Measurements from ENCODE around the gene CETP. TPM values are rescaled to one million over a fixed set of nuclear protein-coding genes. Genes with fewer than 3 reads are reported as not detected.

The CETP gene
- total and polyA plus RNA-seq, 5 experiments from 2014 or later = 0.20 to 0.27 (median 0.21) TPM; not detected in 2

- Mint-ChIP-seq H3K36me3 (peaks cover 0 to 13% (median 10%) of the 10 kb centered on the region in 3 donors), H3K4me1 (peaks cover 48 to 98% (median 91%) of the 10 kb centered on the region in 4 donors), H3K27me3 (no peaks in the 10 kb centered on the region), H3K4me3 (peak overlapping the region in 2 of 10 donors; percentile 14 to 19), H3K9me3 (no peaks in the 10 kb centered on the region), H3K27ac (peak overlapping the region; percentile 10 to 89 (median 52))
- DNase-seq = no peak
- no peak for ATAC-seq
- POLR2A ChIA-PET = interaction anchor here (0.6 to 15.9 kb wide), 10 partner anchors 7 to 314 kb away, joined by 3 to 231 read pairs (median 3); partner anchors contain the start of gene NLRC5
Observed at GRCh38 chr16:56977823-56978430, 16.2 kb downstream of the CETP start.

- Mint-ChIP-seq H3K9me3 (no peaks in the 10 kb centered on the region), H3K4me3 (peak overlapping the region in 9 of 10 donors; percentile 2 to 100 (median 50)), H3K27ac (peak overlapping the region; percentile 81 to 98 (median 90)), H3K36me3 (peaks cover 0 to 21% (median 10%) of the 10 kb centered on the region in 3 donors), H3K27me3 (no peaks in the 10 kb centered on the region), H3K4me1 (peaks cover 53 to 98% (median 92%) of the 10 kb centered on the region in 4 donors)
- POLR2A ChIA-PET = interaction anchor here (1.1 to 13.7 kb wide), 6 partner anchors 8 to 61 kb away, joined by 3 to 231 read pairs (median 6); partner anchors contain the start of genes HERPUD1 and NLRC5
- DNase-seq = no peak
- ATAC-seq = no peak
Observed at GRCh38 chr16:56980201-56980535, 18.4 kb downstream of the CETP start.

GRCh38 chr16:56980792-56981724 is 19.3 kb downstream of the CETP start:
- Mint-ChIP-seq H3K4me1 (peaks cover 52 to 98% (median 92%) of the 10 kb centered on the region in 4 donors), H3K27ac (peak overlapping the region; percentile 81 to 98 (median 93)), H3K27me3 (no peaks in the 10 kb centered on the region), H3K4me3 (peak overlapping the region in 9 of 10 donors; percentile 32 to 100 (median 64)), H3K9me3 (no peaks in the 10 kb centered on the region), H3K36me3 (peaks cover 0 to 21% (median 12%) of the 10 kb centered on the region in 3 donors)
- POLR2A ChIA-PET = interaction anchor here (0.6 to 13.7 kb wide), 10 partner anchors 9 to 60 kb away, joined by 3 to 231 read pairs (median 4); partner anchors contain the start of genes HERPUD1 and NLRC5
- ATAC-seq (peak; percentile 46 to 47), DNase-seq (no peak)

- no peaks in the 10 kb centered on the region for H3K9me3 Mint-ChIP-seq
Observed at GRCh38 chr16:56981729-56982271, 20.1 kb downstream of the CETP start.

GRCh38 chr16:56982695-56983094 is 20.9 kb downstream of the CETP start:
- no peaks in the 10 kb centered on the region for H3K9me3 Mint-ChIP-seq
- POLR2A ChIA-PET = interaction anchor here (0.8 to 13.7 kb wide), 9 partner anchors 11 to 63 kb away, joined by 3 to 231 read pairs (median 14); no protein-coding TSS in a partner anchor
- ATAC-seq (no peak), DNase-seq (no peak)
- peak overlapping the region; percentile 72 to 98 (median 94) for H3K27ac Mint-ChIP-seq
- no peaks in the 10 kb centered on the region for H3K27me3 Mint-ChIP-seq
- H3K36me3 Mint-ChIP-seq = peaks cover 0 to 23% (median 12%) of the 10 kb centered on the region in 3 donors
- H3K4me3 Mint-ChIP-seq = peak overlapping the region in 9 of 10 donors; percentile 29 to 100 (median 70)
- H3K4me1 Mint-ChIP-seq = peaks cover 50 to 98% (median 95%) of the 10 kb centered on the region in 4 donors

More at GRCh38 chr16:56981729-56982271, 20.1 kb downstream of the CETP start:
- ATAC-seq = no peak
- Mint-ChIP-seq H3K4me3 (peak overlapping the region in 6 of 10 donors; percentile 4 to 100 (median 46)), H3K4me1 (peaks cover 50 to 98% (median 92%) of the 10 kb centered on the region in 4 donors), H3K27ac (peak overlapping the region; percentile 77 to 98 (median 93)), H3K27me3 (no peaks in the 10 kb centered on the region), H3K36me3 (peaks cover 0 to 23% (median 12%) of the 10 kb centered on the region in 3 donors)
- POLR2A ChIA-PET = interaction anchor here (0.6 to 13.7 kb wide), 10 partner anchors 8 to 57 kb away, joined by 3 to 231 read pairs (median 6); partner anchors contain the start of gene NLRC5
- DNase-seq = no peak

- POLR2A ChIA-PET = interaction anchor here (0.7 to 13.7 kb wide), 10 partner anchors 10 to 203 kb away, joined by 3 to 231 read pairs (median 10); partner anchors contain the start of genes PSME3IP1 and RSPRY1
- H3K27me3 Mint-ChIP-seq = no peaks in the 10 kb centered on the region
- H3K36me3 Mint-ChIP-seq = peaks cover 0 to 26% (median 12%) of the 10 kb centered on the region in 3 donors
- peaks cover 55 to 98% (median 95%) of the 10 kb centered on the region in 4 donors for H3K4me1 Mint-ChIP-seq
- peak overlapping the region in 7 of 10 donors; percentile 29 to 100 (median 76) for H3K4me3 Mint-ChIP-seq
- peak overlapping the region; percentile 73 to 98 (median 97) for H3K27ac Mint-ChIP-seq
- DNase-seq (no peak), ATAC-seq (no peak)
- H3K9me3 Mint-ChIP-seq = no peaks in the 10 kb centered on the region
Observed at GRCh38 chr16:56983211-56983751, 21.5 kb downstream of the CETP start.

- Mint-ChIP-seq H3K27me3 (no peaks in the 10 kb centered on the region), H3K4me1 (peaks cover 57 to 98% (median 90%) of the 10 kb centered on the region in 4 donors)
Observed at GRCh38 chr16:56984639-56985038, 22.9 kb downstream of the CETP start.

GRCh38 chr16:56985288-56985961 is 23.7 kb downstream of the CETP start:
- Mint-ChIP-seq H3K9me3 (no peaks in the 10 kb centered on the region), H3K36me3 (peaks cover 5 to 28% (median 17%) of the 10 kb centered on the region in 3 donors), H3K4me3 (peak overlapping the region; percentile 37 to 100 (median 76)), H3K27ac (peak overlapping the region; percentile 96 to 99 (median 97)), H3K4me1 (peaks cover 59 to 95% (median 83%) of the 10 kb centered on the region in 4 donors), H3K27me3 (no peaks in the 10 kb centered on the region)
- ATAC-seq = no peak
- POLR2A ChIA-PET = interaction anchor here (0.9 to 13.7 kb wide), 6 partner anchors 10 to 77 kb away, joined by 3 to 231 read pairs (median 131); no protein-coding TSS in a partner anchor
- DNase-seq = no peak

More at GRCh38 chr16:56984639-56985038, 22.9 kb downstream of the CETP start:
- Mint-ChIP-seq H3K4me3 (peak overlapping the region; percentile 52 to 100 (median 77)), H3K9me3 (no peaks in the 10 kb centered on the region), H3K36me3 (peaks cover 0 to 26% (median 15%) of the 10 kb centered on the region in 3 donors), H3K27ac (peak overlapping the region; percentile 96 to 99 (median 97))
- DNase-seq (no peak), ATAC-seq (no peak)
- POLR2A ChIA-PET = interaction anchor here (0.9 to 13.7 kb wide), 6 partner anchors 11 to 77 kb away, joined by 3 to 231 read pairs (median 131); no protein-coding TSS in a partner anchor

GRCh38 chr16:56985962-56986360 is 24.2 kb downstream of the CETP start:
- DNase-seq (no peak), ATAC-seq (no peak)
- H3K27ac Mint-ChIP-seq = peak overlapping the region; percentile 96 to 99 (median 98)
- POLR2A ChIA-PET = interaction anchor here (0.8 to 13.7 kb wide), 5 partner anchors 9 to 53 kb away, joined by 3 to 231 read pairs (median 135); no protein-coding TSS in a partner anchor
- no peaks in the 10 kb centered on the region for H3K9me3 Mint-ChIP-seq
- H3K4me1 Mint-ChIP-seq = peaks cover 62 to 95% (median 81%) of the 10 kb centered on the region in 4 donors
- H3K27me3 Mint-ChIP-seq = no peaks in the 10 kb centered on the region
- H3K4me3 Mint-ChIP-seq = peak overlapping the region in 7 of 10 donors; percentile 61 to 100 (median 94)
- H3K36me3 Mint-ChIP-seq = peaks cover 5 to 31% (median 22%) of the 10 kb centered on the region in 3 donors

GRCh38 chr16:56986361-56986760 is 24.6 kb downstream of the CETP start:
- POLR2A ChIA-PET = interaction anchor here (0.8 to 13.7 kb wide), 9 partner anchors 8 to 258 kb away, joined by 3 to 231 read pairs (median 5); no protein-coding TSS in a partner anchor
- H3K36me3 Mint-ChIP-seq = peaks cover 5 to 34% (median 24%) of the 10 kb centered on the region in 3 donors
- no peaks in the 10 kb centered on the region for H3K27me3 Mint-ChIP-seq
- DNase-seq = no peak
- no peaks in the 10 kb centered on the region for H3K9me3 Mint-ChIP-seq
- H3K27ac Mint-ChIP-seq = peak overlapping the region; percentile 96 to 99 (median 98)
- H3K4me1 Mint-ChIP-seq = peaks cover 58 to 94% (median 79%) of the 10 kb centered on the region in 4 donors
- no peak for ATAC-seq
- peak overlapping the region; percentile 94 to 100 (median 100) for H3K4me3 Mint-ChIP-seq

Measured in naive thymus-derived CD8-positive, alpha-beta T cell (primary cell).